Measurements from ENCODE around the gene TNNC2. TPM values are rescaled to one million over a fixed set of nuclear protein-coding genes. Genes with fewer than 3 reads are reported as not detected.
"Not testable (repeated sequence)": the region's sequence is repeated elsewhere in the genome, so short reads cannot be mapped to it uniquely, and the experiment has no call there.

TNNC2 gene
- 1.2 TPM for total RNA-seq

DNA sequence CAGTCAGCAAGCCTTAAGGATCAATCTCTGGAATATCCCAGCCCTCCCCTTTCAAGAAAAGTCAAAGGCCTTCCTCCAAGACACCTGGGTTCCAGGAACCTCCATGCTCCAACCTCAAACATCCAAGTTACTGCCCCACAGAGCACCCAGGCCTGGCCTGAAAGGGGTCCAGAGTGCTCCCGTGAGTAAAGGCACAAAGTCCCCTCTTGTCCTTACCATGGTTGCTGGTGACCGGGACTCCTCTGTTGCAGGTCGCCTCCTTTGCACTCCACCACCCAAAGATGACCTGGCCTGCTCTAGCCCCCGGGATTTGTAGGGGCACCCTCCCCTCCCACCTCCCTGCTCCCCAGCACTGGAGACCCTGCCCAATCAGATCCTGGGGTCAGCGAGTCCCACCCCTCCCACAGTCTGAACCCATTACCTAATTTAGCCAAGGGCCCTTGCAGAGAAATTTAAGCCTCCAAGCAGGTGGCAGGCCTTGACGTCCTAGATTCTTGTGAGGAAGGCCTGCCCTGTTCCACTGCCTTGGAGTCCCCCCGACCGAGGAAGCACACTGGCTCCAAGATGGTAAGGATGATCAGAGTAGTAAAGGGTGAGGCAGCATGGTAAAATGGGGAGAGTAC is at the start of gene TNNC2:
Gene TNNC2, minus strand, starts transcription at position 283 of the 623 bp plus-strand sequence. Its CDS starts 64 bp downstream, at position 219.
- no peak for DNase-seq

GRCh38 chr20:45874576-45874975 is 47.5 kb upstream of the TNNC2 start:
- no peak for DNase-seq

GRCh38 chr20:45874104-45874481 is 47.0 kb upstream of the TNNC2 start:
- not testable (repeated sequence) for DNase-seq

DNA sequence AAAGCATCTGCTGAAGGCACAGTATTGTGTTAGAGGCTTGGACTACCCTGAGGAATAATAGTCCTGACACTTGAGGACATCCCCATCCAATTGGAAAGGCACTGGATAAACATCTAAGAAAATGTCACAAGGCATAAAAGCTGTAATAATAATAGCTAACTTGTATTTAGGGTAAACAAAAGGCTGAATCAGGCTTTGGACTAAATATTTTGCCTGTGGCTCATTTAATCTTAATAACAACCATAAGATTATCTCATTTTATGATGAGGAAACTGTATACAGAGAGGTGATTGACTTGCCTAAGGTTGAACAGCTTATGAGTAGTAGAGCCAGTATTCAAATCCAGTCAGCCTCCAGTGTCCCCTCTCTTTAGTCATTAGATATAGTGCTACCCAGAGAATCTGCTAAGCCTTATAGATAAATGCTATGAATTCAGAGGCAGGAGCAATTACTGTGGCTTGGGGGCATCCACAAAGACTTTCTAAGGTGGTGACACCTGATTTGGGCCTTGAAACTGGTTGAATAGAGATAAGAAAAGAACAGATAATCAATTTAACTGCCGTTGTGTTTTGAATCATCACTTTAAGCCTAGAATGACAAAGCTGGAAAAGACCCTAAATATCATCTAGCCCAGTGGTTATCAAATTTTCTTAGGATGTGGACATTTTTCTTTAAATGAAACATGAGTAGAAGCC is 46.4 kb upstream of the TNNC2 start:
- DNase-seq = no peak

GRCh38 chr20:45872626-45873025 is 45.5 kb upstream of the TNNC2 start:
- DNase-seq = no peak

DNA sequence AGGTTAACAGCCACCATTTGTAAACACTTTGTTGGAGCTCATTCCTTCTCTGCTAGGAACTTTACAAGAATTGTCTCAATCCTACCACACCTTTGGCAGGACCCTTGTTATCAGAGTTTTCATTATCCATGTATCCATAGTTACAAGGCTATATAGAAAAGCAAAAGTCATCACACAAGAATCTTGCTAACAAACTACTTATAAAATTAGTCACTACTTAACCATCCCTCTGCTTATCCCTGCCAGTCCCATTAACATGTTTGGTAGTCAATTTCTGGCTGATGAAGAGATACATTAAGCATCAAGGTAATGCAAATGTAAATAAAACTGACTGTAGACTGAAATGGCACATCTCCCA is 40.7 kb upstream of the TNNC2 start:
- no peak for DNase-seq

GRCh38 chr20:45867136-45867818 is 40.2 kb upstream of the TNNC2 start:
- DNase-seq = no peak

- no peak for DNase-seq
Observed at GRCh38 chr20:45866454-45866853, 39.3 kb upstream of the TNNC2 start.

DNA sequence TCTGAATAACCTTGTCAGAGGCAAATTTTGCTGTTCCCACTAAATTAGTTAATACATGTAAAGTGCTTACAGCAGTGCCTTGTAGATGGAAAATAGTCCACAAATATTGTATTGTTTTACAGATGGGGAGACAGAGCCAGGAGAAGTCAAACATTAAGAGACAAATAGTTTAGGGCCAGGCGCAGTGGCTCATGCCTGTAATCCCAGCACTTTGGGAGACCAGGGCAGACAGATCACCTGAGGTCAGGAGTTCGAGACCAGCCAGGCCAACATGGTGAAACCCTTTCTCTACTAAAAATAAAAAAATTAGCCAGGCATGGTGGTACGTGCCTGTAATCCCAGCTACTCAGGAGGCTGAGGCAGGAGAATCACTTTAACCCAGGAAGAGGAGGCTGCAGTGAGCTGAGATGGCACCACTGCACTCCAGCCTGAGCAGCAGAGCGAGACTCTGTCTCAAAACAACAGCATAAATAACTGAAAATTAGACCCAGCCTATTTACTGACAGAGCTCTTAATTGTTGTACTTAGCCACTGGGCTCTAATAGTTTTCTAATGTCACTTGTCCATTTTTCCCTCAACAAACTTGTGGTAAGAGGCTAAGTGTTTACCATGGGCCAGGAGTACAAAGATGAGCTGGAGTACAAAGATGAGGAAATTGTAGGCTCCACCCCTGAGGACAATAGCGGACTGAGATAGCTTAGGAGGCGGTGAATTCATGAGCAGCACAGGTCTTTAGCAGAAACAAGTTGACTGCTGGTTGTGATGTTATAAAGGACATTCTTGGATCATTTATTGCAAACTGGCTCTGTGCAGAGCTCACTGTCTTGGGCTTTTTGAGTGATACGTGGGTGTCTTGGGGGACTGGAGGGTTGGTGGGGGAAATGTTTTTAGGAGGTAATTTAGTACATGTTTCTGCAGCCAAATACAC is 36.7 kb upstream of the TNNC2 start:
- no peak for DNase-seq

DNA sequence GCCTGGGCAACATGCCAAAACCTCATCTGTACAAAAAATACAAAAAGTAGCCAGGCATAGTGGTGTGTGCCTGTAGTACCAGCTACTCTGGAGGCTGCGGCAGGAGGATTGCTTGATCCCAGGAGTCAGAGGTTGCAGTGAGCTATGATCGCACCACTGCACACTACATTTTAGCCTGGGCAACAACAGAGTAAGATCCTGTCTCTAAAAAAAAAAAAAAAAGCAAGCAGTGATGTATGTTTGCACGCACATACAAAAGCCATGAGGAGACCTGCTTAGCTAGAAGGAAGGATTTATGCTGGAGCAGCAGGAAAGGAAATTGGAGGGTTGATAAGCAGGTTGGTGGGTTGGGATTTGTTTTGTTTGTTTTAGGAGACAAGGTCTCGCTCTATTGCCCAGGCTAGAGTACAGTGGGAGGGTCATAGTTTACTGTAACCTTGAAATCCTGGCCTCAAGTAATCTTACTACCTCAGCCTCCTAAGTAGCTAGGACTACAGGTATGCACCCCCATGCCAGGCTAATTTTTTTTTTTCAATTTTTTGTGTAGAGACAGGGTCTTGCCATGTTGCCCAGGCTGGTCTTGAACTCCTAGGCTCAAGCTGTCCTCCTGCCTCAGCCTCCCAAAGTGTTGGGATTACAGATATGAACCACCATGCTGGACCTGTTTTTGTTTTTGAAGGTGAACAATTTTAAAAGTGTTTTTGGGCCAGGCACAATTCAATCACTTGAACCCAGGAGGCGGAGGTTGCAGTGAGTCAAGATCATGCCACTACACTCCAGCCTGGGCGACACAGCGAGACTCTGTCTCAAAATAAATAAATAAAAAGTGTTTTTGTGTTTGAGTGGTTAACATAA is 34.3 kb upstream of the TNNC2 start:
- no peak for DNase-seq

DNA sequence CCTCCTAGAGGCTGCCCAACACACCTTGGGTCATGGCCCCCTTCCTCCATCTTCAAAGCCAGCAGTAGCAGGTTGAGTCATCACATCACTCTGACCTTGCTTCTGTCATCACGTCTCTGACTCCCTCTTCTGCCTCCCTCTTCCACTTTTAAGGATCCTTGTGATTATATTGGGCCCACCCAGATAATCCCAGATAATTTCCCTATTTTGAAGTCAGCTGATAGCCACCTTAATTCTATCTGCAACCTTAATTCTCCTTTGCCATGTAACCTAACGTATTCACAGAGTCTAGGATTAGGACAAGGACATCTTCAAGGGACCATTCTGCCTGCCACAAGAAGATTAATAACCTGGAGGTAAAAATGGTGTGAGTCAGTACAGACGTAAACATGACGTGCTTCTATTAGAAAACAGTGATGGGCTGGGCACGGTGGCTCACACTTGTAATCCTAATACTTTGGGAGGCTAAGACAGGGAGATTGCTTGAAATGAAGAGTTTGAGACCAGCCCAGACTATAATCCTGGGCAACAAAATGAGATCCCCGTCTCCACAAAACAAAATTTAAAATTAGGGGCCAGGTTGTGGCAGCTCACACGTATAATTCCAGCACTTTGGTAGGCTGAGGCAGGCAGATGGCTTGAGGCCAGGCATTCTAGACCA is 33.6 kb upstream of the TNNC2 start:
- no peak for DNase-seq

GRCh38 chr20:45859916-45860315 is 32.8 kb upstream of the TNNC2 start:
- DNase-seq = no peak

DNA sequence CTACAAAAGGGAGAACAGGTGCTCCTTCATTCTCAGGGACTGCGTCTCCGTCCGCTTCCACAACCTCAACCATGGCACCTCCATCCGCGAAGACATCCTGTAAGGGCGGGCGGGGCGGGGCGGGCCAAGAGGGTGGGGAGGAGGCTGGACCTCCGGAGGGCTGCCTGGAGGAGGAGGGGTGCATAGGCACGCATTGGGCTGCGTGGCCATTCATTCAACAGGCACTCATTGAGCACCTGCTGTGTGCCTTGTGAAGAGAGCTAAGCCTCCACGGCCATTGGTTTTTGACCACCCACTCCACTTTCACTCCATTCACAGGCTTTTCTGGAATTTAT is 30.7 kb upstream of the TNNC2 start:
- DNase-seq = no peak

DNA sequence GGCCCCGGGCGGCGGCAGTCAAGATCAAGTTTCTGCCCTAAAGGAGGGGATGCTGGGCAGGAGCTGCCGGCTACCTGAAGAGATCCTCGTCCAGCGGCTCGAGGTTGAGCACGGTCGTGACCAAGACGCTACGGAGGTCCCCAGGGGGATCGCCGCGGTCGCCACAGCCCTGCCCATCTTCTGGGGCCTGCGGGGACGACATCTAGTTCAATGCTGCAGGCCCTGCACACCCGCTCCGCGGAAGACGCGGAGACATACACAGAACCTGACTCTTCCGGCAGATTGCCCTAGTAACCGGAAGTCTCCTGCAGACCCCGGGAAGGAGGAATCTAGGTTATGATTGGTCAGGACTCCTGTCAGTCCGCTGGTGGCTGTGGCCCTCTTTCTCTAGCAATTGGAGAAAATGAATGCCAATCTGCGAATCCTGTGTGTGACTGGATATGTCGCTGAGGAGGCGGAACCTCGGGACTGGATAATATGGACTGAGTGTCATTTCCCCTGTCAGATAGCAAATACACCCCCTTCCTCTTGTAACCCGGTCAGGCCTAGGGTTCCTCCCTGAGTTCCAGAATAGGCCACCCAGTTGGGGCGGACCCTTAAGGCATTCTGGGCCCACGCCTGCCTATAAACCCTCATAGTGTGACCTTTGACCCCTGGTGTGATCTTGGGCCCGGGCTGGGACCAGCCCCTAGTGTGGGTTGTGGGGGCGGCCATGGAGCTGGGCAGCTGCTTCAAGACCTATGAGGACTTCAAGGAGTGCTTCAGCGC is 30.2 kb upstream of the TNNC2 start, which contains the start of the genes ACOT8 and ZSWIM3:
Gene ACOT8, minus strand, starts transcription at position 279 of the 768 bp plus-strand sequence. Its CDS starts 77 bp downstream, at position 202.
Gene ZSWIM3, plus strand, starts transcription at position 501 of the 768 bp plus-strand sequence. Its CDS starts 212 bp downstream, at position 713.
- DNase-seq = peak; percentile 96

DNA sequence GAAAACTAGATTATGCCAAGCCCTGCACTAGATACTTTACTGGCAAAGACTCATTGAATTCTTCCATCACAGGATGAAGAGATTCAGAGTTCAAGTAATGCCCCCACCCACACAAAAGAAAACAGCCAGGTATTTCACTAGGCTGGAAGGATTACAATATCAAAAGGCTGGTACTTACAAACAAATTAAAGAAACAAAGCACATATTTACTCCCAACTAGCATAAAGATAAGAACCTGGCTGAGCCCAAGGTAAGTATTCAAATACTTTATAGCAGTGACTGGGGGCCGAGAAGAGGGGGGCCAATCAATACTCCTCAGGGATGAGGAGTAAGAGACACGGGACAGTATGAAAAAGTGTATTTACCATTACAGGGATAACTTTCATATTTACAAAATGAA is 26.4 kb upstream of the TNNC2 start:
- no peak for DNase-seq

DNA sequence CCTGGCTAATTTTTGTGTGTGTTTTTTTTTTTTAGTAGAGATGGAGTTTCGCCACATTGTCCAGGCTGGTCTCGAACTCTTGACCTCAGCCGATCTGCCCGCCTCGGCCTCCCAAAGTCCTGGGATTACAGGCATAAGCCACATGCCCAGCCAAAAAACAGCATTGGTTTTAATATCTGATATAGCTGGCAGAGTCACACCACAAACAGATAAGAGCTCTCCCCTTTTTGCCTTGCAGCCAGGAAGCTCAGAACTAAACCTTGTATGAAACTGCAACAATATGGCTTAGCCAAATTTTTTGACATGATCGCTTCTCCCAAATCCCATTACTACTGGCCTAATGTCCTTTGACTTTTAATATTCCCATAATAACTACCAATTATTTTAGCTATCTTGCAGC is 25.2 kb upstream of the TNNC2 start:
- DNase-seq = no peak

- no peak for DNase-seq
Observed at GRCh38 chr20:45851501-45851900, 24.4 kb upstream of the TNNC2 start.

GRCh38 chr20:45850926-45851325 is 23.8 kb upstream of the TNNC2 start:
- DNase-seq = no peak

DNA sequence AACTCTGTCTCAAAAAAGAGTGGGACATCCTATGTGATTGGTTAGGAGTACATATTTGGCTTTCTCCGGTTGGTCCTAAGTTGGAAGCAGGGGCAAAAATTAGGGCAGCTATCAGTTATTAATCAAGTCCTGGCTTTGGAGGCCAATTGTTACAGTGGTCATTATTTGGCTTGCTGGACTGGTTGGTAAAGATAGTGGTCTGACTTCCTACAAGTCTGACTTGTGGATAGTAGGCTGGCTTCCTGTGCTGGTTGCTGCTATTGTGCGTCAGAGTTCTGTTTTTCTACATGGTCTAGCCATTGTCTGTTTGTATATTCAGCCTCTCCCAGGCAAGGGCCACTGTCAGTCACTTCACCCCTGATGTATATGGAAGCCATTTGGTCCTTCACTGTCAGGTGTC is 23.1 kb upstream of the TNNC2 start:
- DNase-seq = no peak

DNA sequence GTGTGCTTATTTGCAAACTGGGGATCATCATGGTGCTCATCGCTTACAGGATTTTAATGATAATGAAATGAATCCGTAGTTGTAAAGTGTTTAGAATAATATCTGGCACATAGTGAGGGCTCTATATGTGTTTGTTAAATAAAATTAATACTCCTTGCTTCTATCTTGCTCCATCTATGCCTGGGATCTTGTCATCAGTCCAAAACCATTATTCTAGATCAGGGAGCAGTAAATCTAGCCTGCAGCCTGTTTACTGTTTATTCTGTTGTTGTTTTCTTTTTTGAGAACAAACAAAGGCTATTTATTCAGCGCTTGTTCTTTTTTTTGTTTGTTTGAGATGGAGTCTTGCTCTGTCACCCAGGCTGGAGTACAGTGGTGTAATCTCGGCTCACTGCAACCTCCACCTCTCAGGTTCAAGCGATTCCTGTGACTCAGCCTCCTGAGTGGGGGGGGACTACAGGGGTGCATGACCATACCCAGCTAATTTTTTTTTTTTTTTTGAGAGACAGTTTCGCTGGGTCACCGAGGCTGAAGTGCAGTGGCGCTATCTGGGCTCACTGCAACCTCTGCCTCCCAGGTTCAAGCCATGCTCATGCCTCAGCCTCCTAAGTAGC is 22.0 kb upstream of the TNNC2 start:
- no peak for DNase-seq

All from occipital lobe (tissue), 2 donors.